PC-3 (cell line): ENCODE results near the gene SERAC1.

Experiments
- EZH2 ChIP-seq: fragments of 300-600 bp; sonication (generic); IDR thresholded peaks from one replicate; pipeline ENCODE4 v1.6.1; 2017; ENCODE audit warnings: antibody characterized with exemption, mild to moderate bottlenecking, low read length; ENCODE audit not compliant: unreplicated experiment
- TF ChIP-seq, protein P1 (sequence below): fragments of 300-600 bp; sonication (generic); conservative IDR thresholded peaks from 2 replicates; pipeline ENCODE4 v1.5.1; 2017; ENCODE audit warnings: antibody characterized with exemption, low read depth, mild to moderate bottlenecking, low read length

DNA sequence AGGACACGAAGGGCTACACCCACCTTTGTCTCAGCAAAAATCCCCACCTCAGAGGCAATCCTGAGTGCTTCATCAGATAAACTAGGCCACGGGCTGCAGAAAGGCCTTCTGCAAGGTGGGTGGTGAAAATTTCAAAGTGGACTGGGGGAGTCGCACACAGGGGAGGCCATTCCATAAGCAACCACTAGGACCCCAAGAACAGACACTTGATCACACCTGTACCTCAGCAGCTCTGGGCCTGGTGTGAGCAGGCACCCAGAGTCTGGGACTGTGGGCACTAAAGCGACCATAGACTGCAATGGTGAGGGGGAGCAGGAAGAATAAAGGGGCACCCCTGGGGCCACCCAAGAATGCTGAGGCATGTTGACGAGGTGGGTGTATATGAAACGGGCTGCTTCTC is 52.6 kb downstream of the SERAC1 start:
- TF ChIP-seq, protein P1, sequence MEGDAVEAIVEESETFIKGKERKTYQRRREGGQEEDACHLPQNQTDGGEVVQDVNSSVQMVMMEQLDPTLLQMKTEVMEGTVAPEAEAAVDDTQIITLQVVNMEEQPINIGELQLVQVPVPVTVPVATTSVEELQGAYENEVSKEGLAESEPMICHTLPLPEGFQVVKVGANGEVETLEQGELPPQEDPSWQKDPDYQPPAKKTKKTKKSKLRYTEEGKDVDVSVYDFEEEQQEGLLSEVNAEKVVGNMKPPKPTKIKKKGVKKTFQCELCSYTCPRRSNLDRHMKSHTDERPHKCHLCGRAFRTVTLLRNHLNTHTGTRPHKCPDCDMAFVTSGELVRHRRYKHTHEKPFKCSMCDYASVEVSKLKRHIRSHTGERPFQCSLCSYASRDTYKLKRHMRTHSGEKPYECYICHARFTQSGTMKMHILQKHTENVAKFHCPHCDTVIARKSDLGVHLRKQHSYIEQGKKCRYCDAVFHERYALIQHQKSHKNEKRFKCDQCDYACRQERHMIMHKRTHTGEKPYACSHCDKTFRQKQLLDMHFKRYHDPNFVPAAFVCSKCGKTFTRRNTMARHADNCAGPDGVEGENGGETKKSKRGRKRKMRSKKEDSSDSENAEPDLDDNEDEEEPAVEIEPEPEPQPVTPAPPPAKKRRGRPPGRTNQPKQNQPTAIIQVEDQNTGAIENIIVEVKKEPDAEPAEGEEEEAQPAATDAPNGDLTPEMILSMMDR, result no peak
- no peak for TF ChIP-seq EZH2
